ENCODE results near the gene SPRYD3. TPM values are rescaled to one million over a fixed set of nuclear protein-coding genes. Genes with fewer than 3 reads are reported as not detected.

Gene SPRYD3
- total RNA-seq, 6 donors from 2014 or later, result 34.8 to 53.3 (median 46.7) TPM

GRCh38 chr12:53101931-53102781 lies 23.0 kb upstream of the SPRYD3 start:
- Histone ChIP-seq H3K4me1 (peaks cover 21 to 34% (median 27%) of the 10 kb centered on the region in 4 donors), H3K9me3 (no peaks in the 10 kb centered on the region), H3K27ac (peak overlapping the region in 2 of 4 donors; percentile 5 to 32), H3K27me3 (no peaks in the 10 kb centered on the region), H3K4me3 (no peak overlapping the region), H3K36me3 (no peaks in the 10 kb centered on the region)
- DNase-seq (peak in 1 of 2 donors; percentile 65), ATAC-seq (ENCODE audit: low FRiP score in 2 of 2) (no peak)
- no peak for TF ChIP-seq EP300 (IDR thresholded peaks at IDR 0.05)
- no peak for TF ChIP-seq CTCF (IDR thresholded peaks at IDR 0.05)
- TF ChIP-seq POLR2AphosphoS5 (IDR thresholded peaks at IDR 0.05), result no peak
- TF ChIP-seq POLR2A (IDR thresholded peaks at IDR 0.05), result no peak
- WGBS, 2 donors, result 84 to 86% methylated on average over 10 to 12 of the region's 12 CpGs

- Histone ChIP-seq H3K36me3 (no peaks in the 10 kb centered on the region), H3K4me3 (no peak overlapping the region), H3K9me3 (no peaks in the 10 kb centered on the region), H3K27ac (no peak overlapping the region), H3K4me1 (peaks cover 29 to 43% (median 36%) of the 10 kb centered on the region in 4 donors), H3K27me3 (no peaks in the 10 kb centered on the region)
- no peak for TF ChIP-seq POLR2AphosphoS5 (IDR thresholded peaks at IDR 0.05)
- no peak for TF ChIP-seq EP300 (IDR thresholded peaks at IDR 0.05)
- no peak for TF ChIP-seq CTCF (IDR thresholded peaks at IDR 0.05)
- TF ChIP-seq POLR2A (IDR thresholded peaks at IDR 0.05), result no peak
- 91 to 92% methylated on average over 7 of the region's 7 CpGs for WGBS, 2 donors
- DNase-seq (no peak), ATAC-seq (ENCODE audit: low FRiP score in 2 of 2) (no peak)
Observed at GRCh38 chr12:53101266-53101665, 22.1 kb upstream of the SPRYD3 start.

- Histone ChIP-seq H3K4me1 (peaks cover 32 to 47% (median 41%) of the 10 kb centered on the region in 4 donors), H3K4me3 (no peak overlapping the region), H3K27ac (no peak overlapping the region), H3K9me3 (no peaks in the 10 kb centered on the region), H3K36me3 (no peaks in the 10 kb centered on the region), H3K27me3 (no peaks in the 10 kb centered on the region)
- 90 to 98% methylated on average over 6 to 13 of the region's 13 CpGs for WGBS, 2 donors
- TF ChIP-seq CTCF (IDR thresholded peaks at IDR 0.05) (no peak), POLR2A (IDR thresholded peaks at IDR 0.05) (no peak), POLR2AphosphoS5 (IDR thresholded peaks at IDR 0.05) (no peak), EP300 (IDR thresholded peaks at IDR 0.05) (no peak)
- DNase-seq (no peak), ATAC-seq (ENCODE audit: low FRiP score in 2 of 2) (no peak)
Observed at GRCh38 chr12:53100466-53101151, 21.4 kb upstream of the SPRYD3 start.

GRCh38 chr12:53099071-53099882 lies 20.1 kb upstream of the SPRYD3 start:
- Histone ChIP-seq H3K4me3 (peak overlapping the region in 2 of 4 donors; percentile 63 to 64), H3K36me3 (no peaks in the 10 kb centered on the region), H3K4me1 (peaks cover 32 to 48% (median 42%) of the 10 kb centered on the region in 4 donors), H3K9me3 (no peaks in the 10 kb centered on the region), H3K27ac (peak overlapping the region; percentile 42 to 87 (median 86)), H3K27me3 (no peaks in the 10 kb centered on the region)
- DNase-seq (peak in 1 of 2 donors; percentile 89), ATAC-seq (ENCODE audit: low FRiP score in 2 of 2) (peak; percentile 77 to 90)
- WGBS, 2 donors, result 16 to 17% methylated on average over 6 of the region's 6 CpGs
- peak; percentile 69 to 89 for TF ChIP-seq POLR2AphosphoS5 (IDR thresholded peaks at IDR 0.05)
- TF ChIP-seq POLR2A (IDR thresholded peaks at IDR 0.05), result no peak
- peak; percentile 86 to 97 (median 90) for TF ChIP-seq CTCF (IDR thresholded peaks at IDR 0.05)
- peak in 1 of 4 donors; percentile 23 for TF ChIP-seq EP300 (IDR thresholded peaks at IDR 0.05)

Data from upper lobe of left lung (tissue), 6 donors.